GM10847 (cell line): Measurements from ENCODE around the gene ALG12.

Experiments used
- POLR2A ChIP-seq: IDR thresholded peaks from 2 replicates; pipeline ENCODE4 v1.6.1; 2011; ENCODE audit not compliant: insufficient read length; ENCODE audit errors: extremely low read depth

The ALG12 gene

DNA sequence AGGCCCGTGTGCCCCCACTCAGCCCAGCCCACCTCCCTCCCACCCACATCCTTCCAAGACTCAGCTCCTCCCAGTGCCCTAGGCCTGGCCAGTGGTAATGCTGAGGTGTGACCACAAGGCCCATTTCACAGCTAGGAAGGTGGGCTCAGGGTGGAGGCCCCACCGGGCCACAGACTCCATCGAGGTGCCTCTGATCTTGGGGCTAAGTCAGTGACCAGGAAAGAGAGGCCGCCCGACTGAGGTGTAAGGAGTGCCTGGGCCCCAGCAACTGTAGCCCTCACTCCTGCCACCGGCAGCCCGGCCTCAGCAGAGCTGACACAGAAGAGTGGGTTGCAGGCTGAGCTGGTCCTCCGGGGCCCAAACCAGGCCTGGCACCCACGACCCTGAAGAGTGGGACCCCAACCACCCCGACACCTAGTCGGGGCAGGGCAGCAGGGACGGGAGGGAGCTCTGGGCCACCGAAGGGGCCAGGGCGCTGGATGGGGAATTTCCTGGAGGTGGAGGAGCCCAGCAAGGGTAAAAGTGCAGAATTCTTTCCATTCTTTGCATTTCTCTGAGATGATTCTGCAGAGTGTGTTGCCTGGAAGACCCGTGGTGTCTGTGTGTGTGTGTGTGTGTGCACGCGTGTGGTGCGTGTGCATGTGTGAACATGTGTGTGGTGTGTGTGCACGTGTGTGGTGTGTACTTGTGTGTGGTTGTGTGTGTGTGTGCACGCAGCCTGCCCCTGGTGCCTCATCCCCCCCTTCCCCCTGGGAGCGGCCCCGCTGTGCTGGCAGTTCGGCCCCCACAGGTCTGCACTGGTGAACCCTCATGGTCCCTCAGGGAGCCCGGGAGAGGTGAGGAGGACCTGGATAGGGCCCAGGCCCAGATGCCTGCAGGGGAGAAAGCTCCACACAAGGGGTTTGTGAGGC is 34.0 kb upstream of the ALG12 start:
- TF ChIP-seq POLR2A: no peak

DNA sequence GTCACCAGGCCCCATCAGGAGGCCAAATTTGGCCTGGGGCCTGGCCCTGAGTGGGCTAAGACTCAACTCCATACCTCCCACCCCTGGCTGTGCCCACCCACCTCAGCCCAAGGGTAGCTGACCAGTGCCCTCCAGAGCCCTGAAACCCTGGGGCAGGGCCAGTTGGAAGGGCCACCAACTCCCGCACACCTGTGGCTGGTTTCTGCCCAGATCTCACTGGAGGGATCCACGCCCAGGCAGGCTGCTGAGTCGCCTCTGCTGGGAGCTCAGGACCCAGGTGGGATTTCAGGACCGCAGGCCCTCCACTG is 33.4 kb upstream of the ALG12 start:
- no peak for TF ChIP-seq POLR2A

DNA sequence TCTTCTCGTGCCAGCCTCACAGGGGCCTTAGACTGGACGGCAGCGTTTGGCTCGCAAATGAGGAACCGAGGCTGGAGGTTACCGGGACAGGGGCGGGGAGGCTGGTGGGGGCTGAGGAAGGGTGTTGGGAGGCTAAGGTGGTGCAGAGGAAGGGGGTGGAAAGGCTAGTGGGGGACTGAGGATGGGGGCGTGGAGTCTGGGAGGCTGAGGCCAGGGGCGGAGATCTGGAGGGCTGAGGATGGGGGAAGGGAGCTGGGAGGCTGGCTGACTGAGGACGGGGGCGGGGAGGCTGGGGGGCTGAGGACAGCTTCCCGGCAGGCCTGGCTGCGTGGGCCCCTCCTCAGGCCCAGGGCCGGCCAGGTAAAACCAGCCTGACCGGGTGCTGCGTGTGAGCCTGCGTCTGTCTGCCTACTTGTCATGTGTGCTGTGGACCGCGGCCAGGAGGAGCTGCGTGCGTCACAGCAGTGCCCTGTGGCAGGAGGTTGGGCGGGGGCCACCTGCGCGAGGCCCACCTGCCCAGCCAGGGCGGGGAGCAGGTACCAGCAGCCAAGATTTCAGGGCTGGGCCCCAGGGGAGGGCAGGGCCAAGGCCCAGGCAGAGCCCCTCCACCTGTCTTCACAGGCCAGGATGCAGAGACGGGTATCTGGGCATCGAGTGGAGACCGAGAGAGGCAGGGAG is 32.9 kb upstream of the ALG12 start:
- no peak for TF ChIP-seq POLR2A

DNA sequence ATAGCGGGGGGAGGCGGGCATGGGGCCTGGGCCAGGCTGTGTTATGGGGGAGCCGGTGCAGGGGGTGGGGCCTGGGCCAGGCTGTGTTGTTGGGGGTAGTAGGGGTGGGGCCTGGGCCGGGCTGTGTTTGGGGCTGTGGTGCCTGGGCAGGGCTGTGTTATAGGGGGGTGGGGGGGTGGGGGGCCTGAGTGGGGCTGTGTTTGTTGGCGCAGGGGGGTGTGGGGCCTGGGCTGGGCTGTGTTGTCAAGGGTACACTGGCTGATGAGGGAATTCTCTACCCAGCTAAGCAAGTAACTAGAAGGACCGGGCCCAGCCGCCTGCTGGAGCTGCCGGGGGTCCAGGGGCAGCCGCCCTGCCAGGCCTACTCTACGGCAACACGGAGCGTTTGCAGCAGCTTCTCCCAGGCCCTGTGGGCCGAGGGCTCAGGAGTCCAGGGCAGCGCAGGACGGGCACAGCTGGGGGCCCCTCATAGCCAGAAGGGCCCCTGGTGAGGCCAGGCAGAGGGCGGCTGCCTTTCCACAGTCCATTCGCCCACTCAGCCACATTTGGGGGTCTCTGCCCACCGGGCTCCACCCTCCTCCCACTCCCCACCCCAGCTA is 32.3 kb upstream of the ALG12 start:
- TF ChIP-seq POLR2A: no peak

DNA sequence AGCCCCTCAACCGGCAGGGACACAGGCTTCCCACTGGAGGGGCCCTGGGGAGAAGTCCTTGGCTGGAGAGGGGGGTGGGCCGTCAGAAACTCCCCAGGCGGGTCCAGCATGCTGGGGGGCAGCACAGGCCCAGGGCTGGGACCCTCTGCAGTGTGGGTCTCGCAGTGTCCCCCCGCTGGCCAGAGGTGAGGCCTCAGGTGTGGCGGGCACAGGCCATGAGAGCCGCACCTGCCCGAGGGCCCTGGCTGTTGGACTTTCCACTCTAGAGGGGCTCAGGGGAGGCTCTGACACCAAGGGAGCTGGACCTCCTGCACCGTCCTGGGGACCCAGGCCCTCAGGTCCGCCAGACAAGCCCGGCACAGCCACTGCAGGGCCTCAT is 31.7 kb upstream of the ALG12 start:
- no peak for TF ChIP-seq POLR2A

DNA sequence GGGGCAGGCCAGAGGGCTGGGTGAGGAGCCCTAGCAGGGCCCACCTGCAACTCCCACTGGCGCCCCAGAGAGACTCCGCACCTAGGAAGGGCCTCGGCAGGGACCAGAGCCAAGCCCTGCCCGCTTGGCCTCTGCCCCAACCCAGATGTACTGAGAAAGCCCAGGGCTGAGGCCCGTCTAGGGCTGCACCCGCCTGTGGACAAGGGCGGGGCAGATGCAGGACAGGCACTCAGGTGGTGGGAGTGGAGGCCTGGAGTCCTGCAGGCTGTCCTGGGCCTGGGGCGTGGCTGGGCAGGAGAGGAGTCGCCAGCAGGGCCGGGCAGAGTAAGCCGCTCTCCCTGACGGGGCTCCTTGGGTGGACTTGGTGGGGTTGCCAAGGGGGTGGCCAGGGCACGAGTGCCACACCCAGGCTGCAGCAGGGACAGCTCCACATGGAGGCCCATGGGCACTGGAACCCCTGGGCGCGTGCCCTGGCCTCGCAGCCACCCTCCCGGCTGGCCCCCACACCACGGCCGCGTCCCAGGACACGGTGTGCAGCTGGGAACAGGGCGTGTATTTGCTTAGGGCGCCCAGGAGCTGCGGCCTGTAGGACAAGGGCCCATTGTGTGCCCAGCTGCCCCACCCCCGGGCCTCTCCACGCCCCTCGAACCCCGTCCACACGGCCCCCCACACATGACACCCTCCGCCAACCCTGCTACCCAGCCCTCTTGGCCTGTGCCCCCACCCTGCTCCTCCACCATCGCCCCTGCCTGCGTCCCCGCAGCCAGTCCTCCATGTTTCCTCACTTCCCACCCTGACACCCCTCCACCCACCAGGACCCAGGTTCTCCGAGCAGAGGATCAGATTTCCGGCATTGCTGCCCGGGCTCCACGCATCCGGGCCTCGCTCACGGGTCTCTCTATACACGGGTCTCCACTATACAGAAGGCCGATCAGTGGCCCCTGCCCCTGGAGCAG is 31.0 kb upstream of the ALG12 start:
- TF ChIP-seq POLR2A: no peak

DNA sequence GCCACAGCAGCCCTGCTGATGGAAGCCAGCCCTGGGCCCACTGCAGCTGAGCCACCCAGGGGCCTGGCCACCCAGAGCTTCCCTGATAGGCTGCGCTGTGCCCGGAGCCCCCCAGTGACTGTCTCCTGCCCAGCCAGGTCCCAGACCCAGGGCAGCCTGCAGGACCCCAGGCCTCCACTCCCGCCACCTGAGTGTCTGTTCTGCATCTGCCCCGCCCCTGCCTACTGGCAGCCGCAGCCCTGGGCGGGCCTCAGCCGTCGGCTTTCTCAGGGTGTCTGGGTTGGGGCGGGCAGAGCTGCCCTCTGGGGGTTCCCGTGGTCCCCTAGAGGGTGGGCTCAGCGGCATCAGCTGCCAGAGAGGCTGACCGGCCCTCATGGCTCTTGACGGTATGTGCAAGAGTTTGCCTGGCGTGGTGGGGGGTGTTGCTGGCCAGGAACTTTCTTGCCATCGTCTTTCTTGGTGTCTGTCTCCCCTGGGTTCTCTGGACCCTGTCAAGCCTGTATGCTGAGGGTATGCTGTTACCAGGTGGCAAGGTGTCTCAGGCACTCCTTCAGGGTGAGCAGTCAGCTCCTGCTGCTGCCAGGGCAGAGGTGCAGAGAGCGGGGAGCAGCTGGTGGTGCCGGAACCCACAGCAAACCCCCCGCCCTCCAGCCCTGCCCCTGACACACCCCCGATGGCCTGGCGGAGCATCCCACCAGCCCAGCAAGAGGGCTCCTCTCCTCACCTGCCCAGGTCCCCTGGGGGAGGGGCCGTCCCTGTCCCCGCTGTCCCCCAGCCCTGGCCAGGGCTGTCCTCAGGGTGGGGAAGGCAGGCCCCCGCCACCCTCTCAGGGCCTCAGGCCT is 30.1 kb upstream of the ALG12 start:
- no peak for TF ChIP-seq POLR2A

DNA sequence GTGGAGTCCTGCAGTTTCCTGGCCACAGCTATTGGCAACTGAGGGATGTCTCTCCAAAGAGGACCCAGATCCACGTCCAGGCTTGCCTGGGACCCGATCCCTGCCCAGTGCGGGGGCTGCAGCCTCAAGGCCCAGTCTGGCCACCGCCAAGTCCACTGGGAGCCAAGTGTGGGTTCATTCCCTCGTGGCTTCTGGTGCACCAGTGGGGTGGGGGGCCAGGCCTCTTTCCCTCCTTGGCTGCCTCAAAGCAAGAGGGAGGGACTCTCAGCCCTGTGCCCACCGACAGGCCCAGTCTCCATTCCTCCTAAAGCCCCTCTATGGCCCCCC is 29.0 kb upstream of the ALG12 start:
- no peak for TF ChIP-seq POLR2A

DNA sequence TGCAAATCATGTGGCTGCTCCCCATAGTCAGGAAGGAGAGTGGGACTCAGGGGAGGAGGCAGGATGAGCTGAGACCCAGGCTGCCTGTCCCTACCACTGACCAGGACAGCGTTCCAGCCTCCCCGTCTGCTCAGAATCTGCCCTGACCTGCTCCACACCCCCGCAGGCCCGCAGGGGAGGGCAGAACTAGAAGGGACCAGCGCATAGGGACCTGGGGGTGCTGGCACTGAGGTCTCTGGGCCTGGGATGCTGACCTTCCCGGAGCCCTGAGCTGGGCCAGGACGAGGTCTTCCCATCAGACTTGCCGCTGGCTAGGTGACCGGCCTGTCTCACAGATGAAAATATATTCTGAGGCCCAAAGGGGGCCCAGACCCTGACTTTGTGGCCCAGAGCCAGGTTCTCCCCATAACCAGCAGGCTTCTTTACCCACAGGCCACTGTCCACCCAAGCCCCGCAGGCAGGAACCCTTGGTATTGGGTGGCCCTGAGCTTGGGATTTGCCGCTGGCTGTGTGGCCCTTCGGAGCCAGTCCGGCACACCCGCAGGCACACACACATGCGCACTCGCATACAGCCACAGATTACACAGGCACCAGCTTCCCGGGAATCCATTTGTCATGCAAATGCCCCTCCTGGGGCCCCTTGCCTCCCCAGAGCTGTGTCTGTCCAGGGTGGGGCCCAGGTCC is 28.5 kb upstream of the ALG12 start:
- TF ChIP-seq POLR2A: no peak

DNA sequence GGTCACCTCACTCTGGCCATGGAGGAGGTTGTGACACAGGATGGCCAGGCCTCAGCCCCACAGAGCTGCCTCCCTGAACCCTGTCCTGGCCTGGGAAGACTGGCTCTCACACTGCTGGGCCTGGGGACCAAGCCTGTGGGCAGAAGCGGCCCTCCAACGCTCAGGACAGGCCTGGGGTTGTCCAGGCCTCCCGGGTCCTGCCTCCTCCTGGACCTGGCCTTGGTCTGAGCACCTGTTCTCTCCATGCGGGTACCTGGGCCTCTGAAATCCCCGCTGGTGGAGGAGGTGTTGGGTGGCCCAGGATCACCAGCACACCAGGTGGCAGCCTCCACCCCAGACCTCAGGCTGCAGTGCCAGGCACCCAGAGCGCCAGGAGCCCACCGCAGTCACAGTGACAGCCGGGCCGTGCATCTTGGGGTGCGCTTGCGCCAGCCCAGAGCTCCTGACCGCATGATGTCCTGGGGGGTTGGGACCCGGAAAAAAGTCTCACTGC is 26.2 kb upstream of the ALG12 start:
- TF ChIP-seq POLR2A: no peak

DNA sequence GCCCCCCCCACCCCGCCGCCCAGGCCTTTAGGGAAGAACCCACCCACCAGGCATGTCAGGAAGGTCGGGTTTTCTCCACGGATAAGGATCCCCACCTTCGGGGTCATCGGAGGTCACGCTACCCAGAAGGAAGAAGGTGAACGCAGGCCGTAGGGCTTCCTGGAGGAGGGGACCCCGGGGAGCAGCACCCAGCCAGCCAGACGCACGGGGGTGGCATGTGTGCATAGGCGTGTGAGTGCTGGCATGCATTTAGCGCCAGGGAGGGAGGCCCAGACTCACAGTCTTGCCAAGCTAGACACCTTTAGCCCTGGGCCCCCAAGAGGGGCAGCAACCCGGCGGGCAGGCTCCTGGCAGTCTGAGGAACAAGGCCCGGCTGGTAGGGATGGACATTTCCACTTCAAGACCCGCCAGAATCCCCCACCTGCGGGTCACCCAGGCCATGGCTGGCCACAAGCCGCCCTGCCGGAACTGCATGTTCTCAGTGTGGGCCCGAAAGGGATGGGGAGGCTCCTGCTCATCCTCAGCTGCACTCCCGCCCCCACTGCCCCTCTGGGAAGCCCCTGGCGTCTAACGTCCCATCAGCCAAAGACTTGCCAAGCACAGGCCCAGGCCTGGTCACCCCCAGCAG is 25.6 kb upstream of the ALG12 start:
- TF ChIP-seq POLR2A: no peak

DNA sequence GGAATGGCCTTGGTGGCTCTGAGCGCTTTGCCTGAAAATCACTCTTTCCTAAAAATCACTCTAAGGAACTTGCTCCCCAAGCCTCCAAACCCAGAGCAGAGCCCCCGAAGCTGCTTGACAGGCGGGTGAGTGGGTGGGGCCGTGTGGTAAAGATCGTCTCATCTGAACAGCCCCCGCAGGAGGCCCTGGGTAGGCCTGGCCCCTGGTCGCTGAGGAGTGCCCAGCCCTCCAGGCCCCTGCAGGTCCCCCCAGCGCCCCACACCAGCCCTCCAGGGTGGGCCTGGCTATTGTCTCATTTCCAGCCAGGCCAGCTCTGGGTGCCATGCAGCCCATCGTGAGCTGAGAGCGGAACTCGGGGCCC is 25.1 kb upstream of the ALG12 start:
- no peak for TF ChIP-seq POLR2A
